Panc1 (cell line): Measurements from ENCODE around the gene SECISBP2.

Experiments
- POLR2AphosphoS5 ChIP-seq: IDR thresholded peaks from 2 replicates; pipeline ENCODE4 v1.6.1; 2012; ENCODE audit warnings: mild to moderate bottlenecking, low read depth, low read length, moderate library complexity
- REST ChIP-seq, 2 experiments: IDR thresholded peaks; 2 replicates each; pipeline ENCODE4 v1.6.1; 2011 to 2012; ENCODE audit warnings: low read depth in 2 of 2, control low read depth in 1 of 2, low read length in 1 of 2, mild to moderate bottlenecking in 1 of 2, moderate library complexity in 1 of 2; ENCODE audit not compliant: insufficient read depth in 1 of 2
- SIN3A ChIP-seq: IDR thresholded peaks from 2 replicates; pipeline ENCODE4 v1.6.1; 2012; ENCODE audit warnings: low read depth, mild to moderate bottlenecking, low read length, moderate library complexity, borderline replicate concordance; ENCODE audit not compliant: insufficient read depth
- TCF7L2 ChIP-seq: IDR thresholded peaks from 2 replicates; pipeline ENCODE4 v1.6.1; 2011; ENCODE audit warnings: mild to moderate bottlenecking, low read depth, low read length, inconsistent platforms
- TF ChIP-seq, protein P1 (sequence below): fragments of 450-650 bp; IDR thresholded peaks from 2 replicates; pipeline ENCODE4 v1.5.1; 2017; ENCODE audit warnings: mild to moderate bottlenecking

DNA sequence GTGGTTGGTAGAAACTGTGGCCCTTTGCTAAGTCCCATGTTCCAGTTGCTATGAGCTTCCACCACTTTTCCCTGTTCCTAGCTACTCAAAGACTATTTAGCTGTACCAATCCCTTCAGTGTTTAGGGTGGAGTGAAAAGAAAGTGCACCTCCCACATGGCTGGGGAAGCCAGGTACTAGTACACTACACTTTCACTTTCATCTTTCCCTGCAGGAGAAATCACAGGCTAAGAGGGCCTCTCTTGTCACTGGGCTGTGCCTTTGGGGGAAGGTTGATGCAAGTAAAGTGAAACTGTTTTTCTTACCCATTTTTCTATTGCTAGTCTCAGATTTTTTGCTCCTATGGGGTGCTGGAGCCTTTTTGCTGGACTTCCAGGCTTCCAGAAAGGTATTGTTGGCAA lies 40.8 kb upstream of the SECISBP2 start:
- TF ChIP-seq, protein P1, sequence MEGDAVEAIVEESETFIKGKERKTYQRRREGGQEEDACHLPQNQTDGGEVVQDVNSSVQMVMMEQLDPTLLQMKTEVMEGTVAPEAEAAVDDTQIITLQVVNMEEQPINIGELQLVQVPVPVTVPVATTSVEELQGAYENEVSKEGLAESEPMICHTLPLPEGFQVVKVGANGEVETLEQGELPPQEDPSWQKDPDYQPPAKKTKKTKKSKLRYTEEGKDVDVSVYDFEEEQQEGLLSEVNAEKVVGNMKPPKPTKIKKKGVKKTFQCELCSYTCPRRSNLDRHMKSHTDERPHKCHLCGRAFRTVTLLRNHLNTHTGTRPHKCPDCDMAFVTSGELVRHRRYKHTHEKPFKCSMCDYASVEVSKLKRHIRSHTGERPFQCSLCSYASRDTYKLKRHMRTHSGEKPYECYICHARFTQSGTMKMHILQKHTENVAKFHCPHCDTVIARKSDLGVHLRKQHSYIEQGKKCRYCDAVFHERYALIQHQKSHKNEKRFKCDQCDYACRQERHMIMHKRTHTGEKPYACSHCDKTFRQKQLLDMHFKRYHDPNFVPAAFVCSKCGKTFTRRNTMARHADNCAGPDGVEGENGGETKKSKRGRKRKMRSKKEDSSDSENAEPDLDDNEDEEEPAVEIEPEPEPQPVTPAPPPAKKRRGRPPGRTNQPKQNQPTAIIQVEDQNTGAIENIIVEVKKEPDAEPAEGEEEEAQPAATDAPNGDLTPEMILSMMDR = no peak
- TF ChIP-seq POLR2AphosphoS5 = no peak
- TF ChIP-seq REST (IDR thresholded peaks at IDR 0.05; ENCODE audit: insufficient read depth in 1 of 2, low read depth in 2 of 2, low read length in 1 of 2) = no peak
- TF ChIP-seq SIN3A = no peak
- TF ChIP-seq TCF7L2 = no peak
